NCI-H128 (cell line): ENCODE measurements around the gene BMERB1.
"Not testable (repeated sequence)": the region's sequence is repeated elsewhere in the genome, so short reads cannot be mapped to it uniquely, and the experiment has no call there.

ENCODE experiments used
- DNase-seq: peaks from one replicate; lab custom pipeline; 2025; ENCODE audit not compliant: unreplicated experiment; lab: John Stamatoyannopoulos, UW

Gene BMERB1

DNA sequence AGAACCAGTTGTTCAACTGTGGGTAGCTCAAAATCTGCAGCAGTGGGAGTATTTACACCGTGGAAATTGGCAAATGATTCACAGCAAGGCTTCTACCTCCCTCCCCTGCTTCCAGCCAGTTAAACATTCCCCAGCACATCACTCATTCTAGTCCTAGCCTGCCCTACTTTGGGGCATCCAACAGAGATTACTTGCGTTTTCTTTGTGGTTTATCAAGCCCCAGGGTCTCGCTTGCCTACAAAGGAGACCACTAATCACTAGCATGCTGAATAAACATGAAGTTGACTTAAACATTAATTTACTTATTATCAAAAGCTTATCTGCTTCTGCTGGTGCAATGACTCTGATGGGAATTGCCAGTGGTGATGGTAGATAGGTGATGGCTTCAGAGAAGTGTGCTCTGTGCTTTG is 114.1 kb downstream of the BMERB1 start:
- no peak for DNase-seq

DNA sequence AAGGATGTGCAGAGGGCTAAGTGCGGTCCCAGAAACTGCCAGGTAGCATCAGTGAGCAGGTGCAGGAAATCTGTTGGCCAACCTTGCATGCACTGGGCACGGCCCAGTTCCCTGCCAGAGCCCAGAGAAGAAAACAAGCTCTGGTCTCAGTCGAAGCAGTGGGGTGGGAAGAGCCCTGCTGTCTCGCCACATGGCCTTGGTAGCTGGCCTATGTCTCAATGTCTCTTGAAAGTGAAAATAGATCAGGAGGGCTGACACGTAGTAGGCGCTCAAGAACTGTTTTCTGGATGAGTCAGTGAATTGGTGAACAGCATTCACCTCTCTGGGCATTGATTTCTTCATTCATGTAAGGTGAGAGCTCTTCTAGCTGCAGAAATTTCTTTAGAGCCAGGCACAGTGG is 118.1 kb downstream of the BMERB1 start:
- no peak for DNase-seq

DNA sequence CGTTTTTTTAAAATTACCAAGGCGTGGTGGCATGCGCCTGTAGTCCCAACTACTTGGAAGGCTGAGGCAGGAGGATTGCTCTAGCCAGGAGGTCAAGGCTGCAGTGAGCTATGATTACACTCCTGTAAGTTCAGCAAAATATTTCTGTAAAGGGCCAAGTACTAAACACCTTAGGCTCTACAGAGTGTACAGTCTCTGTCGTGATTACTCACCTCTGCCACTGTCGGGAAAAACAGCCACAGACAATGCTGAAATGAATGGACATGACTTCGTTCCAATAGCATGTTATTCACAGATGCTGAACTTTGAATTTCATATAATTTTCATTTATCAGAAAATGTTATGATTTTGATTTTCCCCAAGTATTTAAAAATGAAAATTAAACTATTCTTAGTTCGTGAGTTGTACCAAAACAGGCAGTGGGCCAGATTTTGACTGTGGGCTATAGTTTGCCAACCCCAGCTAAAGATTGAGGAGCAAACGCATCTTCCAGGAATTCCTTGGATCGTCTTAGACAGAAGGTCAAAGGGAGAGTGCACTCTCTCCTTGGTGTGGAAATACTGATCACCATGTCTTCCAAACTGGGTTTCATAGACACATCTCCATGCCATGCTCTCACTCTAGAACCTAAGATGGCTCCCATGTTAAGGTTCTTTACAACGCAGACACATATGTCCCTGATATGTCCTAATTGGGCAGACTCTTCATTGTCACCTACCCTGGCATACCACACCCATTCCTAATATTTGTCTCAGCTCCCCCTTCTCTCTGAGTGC is 119.1 kb downstream of the BMERB1 start:
- DNase-seq, result no peak

DNA sequence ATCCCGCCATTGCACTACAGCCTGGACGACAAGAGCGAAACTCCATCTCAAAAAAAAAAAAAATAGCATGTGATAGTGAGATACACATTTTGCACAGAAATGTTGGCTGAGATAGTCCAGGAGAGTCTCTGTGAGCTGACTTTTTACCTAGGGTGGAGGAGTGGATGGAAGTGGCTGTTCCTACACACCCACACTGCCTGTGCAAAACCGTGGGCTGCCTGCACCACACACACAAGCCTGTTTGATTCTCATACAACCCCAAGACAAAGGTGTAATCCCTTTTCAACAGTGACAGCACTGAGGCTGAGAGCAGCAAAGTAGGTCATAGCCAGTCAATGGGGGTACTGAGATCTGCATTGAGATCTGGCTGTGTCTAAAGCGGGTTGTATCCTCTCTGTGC is 121.7 kb downstream of the BMERB1 start:
- DNase-seq, result no peak

DNA sequence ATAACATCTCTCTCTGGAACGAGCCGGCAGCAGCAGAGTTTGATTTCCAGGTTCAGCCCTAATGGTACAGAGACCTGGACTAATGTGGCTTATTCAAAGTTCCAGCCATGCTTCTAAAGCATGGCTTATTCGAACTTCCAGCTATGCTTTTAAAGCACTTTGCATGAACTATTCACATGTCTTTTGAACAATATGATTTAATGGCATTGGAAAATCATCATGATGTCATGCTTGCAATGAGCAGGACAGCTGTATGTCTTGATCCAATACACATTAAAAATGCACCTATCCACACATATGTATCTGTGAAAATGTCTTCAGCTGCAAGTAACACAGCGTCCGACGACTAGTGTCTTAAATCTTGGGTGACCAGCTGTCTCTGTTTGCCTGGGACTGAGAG is 122.9 kb downstream of the BMERB1 start:
- no peak for DNase-seq

DNA sequence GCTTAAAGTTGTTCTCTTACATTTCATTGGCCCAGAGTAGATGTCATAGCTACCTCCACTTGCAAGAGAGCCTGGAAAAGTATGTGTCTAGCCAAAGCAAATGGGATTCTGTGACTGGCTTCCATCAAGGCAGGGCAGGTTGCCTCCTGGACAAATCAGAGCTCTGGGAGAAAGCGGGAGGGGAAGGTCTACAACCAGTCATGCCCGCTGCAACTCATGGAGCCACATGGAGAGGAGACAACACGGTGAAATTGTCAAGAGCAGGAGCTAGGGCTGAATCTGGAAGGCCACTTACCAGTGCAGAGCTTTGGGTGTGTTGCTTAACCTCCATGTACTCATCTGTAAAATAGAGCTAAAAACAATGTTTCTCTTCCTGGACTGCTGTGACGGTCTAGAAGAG is 124.8 kb downstream of the BMERB1 start:
- DNase-seq, result no peak

DNA sequence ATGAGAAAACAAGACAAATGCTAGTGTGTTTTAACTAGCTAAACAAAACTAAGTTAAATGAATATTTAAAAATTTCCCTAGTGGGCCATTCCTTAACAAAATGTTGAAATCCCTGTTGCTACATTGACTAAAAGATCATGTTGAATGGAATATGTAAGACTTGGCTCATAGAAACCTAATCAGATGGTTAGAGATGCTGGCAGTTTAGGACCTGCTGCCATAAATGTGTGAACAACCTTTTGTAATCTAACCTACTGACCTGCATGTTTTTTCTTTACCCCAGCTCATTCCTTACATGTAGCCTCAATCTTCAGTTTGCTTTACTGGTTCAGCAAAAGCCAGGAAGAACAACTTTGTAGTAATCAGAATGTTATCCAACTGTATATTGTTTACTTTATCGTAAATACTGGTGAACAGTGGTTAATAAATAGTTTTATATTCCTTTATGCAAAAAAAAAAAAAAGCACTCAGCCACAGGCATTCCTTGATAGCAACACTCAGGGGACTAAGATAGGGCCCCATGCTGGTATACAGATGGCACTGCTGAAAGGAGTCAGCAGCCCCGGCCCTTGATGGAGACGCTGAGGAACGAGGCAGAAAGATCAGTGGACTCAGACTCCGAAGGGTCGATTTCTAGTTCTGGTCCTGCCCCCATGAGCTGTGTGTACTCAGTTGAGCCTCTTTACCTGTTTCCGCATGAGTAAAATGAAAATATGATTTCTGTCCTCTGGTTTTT is 130.4 kb downstream of the BMERB1 start:
- no peak for DNase-seq

DNA sequence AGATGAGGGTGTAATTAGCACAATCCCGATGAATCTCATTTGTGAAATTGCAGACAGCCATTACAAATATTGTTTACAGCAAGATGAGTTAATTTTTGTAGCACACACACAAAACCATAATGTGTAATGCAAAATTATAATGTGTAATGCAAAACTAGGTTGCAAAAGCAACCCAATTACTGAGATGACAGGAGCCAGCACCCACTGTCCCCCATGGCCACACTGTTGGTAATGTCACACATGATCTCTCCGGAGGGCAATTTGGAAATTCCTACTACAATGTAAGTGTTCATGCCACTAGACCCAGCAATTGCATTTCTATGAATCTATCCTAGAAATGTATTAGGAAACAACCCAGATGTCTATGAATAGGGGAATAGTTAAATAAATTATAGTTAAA is 131.7 kb downstream of the BMERB1 start:
- DNase-seq, result no peak

DNA sequence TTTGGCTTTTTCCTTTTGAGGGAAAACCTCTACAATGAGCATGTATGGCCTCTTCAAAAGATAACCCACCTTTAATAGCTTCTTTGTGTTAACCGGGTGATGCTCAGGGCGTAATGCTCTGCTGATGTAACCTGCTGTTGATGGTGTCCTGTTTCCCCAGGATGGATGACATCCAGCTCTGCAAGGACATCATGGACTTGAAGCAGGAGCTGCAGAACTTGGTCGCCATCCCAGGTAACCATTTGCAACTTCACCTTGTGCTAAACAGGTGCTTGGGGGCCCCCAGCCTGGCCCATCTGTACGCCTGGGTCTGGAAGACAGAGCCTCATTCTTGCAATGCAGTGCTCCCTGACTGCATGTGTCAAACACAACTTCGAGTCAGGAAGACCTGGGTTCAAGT is 133.4 kb downstream of the BMERB1 start:
- no peak for DNase-seq

DNA sequence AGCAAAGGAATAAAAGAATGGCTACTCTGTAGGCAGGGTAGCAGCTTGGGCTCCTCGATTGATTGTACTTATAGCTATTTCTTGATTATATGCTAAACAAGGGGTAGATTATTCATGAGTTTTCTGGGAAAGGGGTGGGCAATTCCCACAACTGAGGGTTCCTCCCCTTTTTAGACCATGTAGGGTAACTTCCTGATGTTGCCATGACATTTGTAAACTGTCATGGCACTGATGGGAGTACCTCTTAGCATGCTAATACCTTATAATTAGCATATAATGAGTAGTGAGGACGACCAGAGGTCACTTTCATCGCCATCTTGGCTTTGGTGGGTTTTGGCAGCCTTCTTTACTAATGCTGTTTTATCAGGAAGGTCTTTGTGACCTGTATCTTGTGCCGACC is 136.3 kb downstream of the BMERB1 start:
- not testable (repeated sequence) for DNase-seq

DNA sequence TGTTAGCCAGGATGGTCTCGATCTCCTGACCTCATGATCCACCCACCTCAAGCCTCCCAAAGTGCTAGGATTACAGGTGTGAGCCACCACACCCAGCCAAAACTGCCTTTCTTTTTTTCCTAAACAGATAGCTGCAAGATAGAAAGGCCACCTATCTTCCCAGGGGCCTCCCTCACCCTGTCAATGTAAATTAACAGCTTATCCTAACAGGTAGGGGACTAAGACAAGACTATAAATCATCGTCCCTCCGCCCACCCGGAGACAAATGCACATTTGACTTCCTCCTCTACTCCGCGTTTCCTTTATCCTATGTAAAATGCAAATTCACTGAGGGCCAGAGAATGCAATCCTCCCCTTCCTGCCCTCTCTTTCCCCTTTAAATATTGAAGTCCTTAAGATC is 137.2 kb downstream of the BMERB1 start:
- DNase-seq, result no peak

DNA sequence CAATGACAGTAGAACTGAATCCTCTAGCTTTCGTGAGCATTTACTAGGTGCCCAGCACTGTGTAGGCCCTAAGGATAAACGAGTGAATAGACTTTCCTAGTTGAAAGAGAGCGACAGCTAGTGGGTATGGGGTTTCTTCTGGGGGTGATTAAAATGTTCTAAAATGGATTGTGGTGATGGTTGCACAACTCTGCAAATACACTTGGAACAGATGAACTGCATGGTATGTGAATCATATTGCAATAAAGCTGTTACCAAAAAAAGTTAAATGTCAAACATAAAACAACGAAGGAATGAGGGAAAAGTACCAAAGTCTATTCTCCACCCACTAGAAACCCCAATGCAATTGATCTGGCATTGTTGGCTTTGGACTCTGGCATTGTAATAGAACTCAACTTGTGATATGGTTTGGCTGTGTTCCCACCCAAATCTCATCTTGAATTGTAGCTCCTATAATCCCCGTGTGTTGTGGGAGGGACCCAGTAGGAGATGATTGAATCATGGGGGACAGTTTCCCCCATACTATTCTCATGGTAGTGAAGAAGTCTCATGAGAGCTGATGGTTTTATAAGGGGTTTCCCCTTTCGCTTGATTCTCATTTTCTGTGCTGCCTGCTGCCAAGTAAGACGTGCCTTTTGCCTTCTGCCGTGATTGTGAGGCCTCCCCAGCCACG is 138.1 kb downstream of the BMERB1 start:
- DNase-seq, result no peak

DNA sequence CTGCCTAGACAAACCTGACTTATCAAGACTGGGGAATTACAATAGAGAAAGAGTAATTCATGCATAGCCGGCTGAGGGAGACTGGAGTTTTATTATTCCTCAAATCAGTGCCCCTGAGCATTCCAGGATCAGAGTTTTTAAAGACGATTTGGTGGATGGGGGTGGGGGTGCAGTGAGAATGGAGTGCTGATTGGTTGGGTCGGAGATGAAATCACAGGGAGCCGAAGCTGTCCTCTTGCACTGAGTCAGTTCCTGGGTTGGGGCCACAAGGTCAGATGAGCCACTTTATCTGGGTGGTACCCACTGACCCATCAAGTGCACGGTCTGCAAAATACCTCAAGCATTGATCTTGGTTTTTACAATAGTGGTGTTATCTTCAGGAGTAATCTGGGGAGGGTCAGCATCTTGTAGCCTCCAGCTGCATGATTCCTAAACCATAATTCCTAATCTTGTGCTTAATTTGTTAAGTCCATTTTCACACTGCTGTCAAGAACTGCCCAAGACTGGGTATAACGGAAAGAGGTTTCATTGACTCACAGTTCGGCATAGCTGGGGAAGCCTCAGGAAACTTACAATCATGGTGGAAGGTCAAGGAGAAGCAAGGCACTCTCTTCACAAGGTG is 139.0 kb downstream of the BMERB1 start:
- DNase-seq, result no peak

DNA sequence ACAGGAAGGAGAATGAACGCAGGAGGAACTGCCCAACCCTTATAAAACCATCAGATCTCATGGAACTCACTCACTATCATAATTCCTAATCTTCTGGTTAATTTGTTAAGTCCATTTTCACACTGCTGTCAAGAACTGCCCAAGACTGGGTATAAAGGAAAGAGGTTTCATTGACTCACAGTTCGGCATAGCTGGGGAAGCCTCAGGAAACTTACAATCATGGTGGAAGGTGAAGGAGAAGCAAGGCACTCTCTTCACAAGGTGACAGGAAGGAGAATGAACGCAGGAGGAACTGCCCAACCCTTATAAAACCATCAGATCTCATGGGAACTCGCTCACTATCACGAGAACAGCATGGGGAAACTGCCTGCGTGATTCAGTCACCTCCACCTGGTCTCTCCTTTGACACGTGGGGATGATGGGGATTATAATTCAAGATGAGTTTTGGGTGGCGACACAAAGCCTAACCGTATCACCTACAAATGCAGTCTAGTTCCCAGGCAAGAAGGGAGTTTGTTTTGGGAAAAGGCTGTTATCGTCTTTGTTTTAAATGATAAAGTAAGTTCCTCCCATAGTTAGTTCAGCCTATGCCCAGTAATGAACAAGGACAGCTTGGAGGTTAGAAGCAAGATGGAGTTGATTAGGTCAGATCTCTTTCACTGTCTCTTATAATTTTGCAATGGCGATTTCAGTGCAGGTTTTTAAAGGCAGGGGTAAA is 139.7 kb downstream of the BMERB1 start:
- not testable (repeated sequence) for DNase-seq

DNA sequence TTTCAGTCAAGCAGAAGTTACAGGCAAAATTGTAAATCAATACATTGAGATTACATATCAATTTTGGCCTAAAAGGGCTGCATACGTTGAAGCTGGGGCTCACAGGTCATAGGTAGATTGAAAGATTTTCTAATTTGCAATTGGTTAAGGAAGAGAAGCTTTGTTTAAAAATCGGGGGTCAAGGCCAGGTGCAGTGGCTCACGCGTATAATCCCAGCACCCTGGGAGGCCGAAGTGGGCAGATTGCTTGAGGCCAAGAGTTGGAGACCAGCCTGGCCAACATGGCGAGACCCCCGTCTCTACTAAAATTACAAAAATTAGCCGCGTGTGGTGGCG is 140.2 kb downstream of the BMERB1 start:
- no peak for DNase-seq

DNA sequence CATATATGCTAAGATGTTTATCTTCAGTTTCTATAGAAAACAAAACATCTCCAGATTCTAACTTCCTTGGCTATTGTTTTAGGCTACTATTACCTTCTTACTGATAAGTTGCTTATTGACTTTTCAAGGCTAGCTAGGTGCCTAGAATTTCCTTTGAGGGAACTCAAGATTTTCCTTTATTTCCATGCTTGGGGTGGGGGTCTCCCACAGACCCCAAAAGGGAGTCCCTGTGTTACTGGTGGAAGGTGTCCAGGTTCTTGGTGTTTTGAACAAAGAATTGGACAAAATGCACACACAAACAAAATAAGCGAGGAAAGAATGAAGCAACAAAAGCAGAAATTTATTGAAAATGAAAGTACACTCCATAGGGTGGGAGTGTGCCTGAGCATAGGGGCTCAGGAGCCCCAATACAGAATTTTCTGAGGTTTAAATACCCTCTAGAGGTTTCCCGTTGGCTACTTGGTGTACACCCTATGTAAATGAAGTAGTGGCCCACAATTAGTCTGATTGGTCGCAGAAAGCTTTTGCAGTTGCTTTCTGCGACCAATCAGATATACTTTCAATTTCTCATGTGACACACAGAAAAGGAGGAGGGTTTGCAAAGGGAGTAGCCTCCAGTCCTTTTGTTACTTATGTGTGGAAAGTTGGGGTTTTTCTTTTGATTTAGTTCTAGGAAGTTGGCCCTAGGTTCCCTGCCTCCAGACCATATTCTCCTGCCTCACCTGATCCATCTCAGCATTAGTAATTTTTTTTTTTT is 141.1 kb downstream of the BMERB1 start:
- no peak for DNase-seq

DNA sequence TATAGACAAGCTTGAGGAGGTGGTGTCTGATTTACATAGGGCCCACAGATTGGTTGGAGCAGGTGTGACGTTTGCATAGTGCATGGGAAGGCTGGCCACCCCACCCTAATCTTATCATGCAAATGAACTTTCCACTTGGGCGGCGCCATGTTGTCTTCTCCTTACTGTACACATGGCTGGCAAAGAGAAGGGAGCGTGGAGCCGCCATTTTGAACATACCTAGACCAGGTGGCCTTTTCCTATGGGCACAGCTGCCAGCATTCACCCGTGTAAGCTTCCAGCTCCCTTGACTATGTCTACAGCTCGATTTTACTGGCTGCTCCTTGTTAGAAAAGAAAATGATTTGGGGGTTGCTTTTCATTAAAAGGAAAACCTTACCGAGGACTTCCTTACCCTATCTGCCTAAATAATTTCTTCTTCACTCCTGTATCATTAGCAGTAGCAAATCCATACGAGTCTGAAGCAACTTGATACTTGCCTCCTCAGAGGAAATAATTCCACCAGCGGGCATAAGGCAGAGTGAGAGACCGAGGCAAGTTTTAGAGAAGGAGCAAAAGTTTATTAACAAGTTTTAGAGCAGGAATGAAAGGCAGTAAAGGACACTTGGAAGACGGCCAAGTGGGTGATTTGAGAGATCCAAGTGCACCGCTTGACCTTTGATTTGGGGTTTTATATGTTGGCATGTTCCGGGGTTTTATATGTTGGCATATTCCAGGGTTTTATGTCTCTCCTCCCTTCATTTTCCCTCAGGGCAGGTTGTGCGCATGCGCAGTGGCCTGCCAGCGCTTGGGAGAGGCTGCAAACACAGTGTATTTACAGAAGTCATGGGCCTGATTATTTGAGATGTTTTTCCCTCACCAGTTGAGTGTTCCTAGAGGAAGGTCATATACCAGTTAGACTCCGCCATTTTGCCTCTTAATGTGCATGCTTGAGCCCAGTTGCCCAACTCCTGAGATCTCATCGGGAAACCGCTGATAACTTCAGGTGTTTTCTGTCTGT is 142.9 kb downstream of the BMERB1 start:
- no peak for DNase-seq

DNA sequence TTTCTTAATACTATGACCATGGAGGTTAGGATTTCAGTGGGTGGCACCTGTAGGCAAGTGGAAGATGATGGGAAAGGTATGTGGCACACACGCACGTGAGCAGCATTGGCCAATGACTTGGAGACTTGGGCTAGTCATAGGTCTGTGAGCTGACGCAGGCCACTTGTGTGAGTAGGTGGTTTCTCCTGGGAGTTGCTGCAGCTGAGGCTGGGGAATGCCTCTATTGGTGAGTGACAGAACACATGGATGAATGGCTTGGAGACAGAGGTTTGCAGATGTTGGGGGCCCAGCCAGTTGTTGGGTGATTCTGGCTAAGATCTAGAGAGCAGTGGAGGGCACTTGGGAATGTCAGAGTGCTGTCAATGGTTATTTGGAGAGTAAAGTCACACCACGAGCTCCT is 144.4 kb downstream of the BMERB1 start:
- DNase-seq, result no peak

DNA sequence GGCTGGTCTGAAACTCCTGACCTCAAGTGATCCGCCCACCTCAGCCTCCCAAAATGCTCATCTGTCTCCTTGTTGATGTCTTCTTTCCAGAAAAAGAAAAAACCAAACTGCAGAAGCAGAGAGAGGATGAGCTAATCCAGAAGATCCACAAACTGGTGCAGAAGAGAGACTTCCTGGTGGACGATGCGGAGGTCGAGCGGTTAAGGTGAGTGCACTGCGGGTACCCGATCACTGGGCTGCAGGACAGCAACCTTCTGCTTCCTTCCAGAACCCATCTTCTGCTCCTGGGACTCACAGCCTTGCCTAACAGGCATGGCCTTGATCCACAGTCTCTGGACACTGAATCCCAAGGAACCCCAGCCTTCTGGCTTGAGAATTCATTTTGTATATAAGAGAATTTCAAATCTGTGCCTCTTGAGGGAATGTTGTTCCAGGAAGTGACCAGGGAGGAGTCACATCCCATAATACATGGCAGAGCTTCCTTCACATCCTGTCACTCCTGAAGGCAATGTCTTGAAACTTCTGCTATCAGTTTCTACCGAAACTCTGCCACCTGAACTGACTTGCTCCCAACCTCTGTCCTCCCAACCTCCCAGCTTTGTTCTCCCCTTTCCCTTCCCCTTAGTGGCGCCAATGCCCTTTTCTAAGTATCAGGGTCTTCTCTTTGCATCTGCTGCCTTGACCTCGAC is 146.9 kb downstream of the BMERB1 start:
- DNase-seq, result no peak
